Smooth muscle cell (in vitro differentiated cells): ENCODE data around the gene TRAPPC10. TPM values are rescaled to one million over a fixed set of nuclear protein-coding genes. Genes with fewer than 3 reads are reported as not detected.
"Not testable (repeated sequence)": the region's sequence is repeated elsewhere in the genome, so short reads cannot be mapped to it uniquely, and the experiment has no call there.

Experiments
- DNase-seq: peaks from one replicate; lab custom pipeline; 2025; ENCODE audit not compliant: unreplicated experiment; lab: John Stamatoyannopoulos, UW
- H2AFZ ChIP-seq: fragments of 200-600 bp; sonication (generic); 2 replicates; pipeline ENCODE4 v1.6.0; 2016; ENCODE audit warnings: antibody characterized with exemption, low read depth, mild to moderate bottlenecking
- H3F3A ChIP-seq: fragments of 200-600 bp; sonication (generic); 2 replicates; pipeline ENCODE4 v1.6.0; 2017; ENCODE audit warnings: antibody characterized with exemption, low read depth
- H3K27ac ChIP-seq: fragments of 200-600 bp; sonication (generic); 2 replicates; pipeline ENCODE4 v1.5.1; 2016; ENCODE audit warnings: low read depth, mild to moderate bottlenecking
- H3K27me3 ChIP-seq: fragments of 200-600 bp; sonication (generic); 2 replicates; pipeline ENCODE4 v1.6.1; 2016; ENCODE audit warnings: low read depth, mild to moderate bottlenecking
- H3K36me3 ChIP-seq: fragments of 200-600 bp; sonication (generic); 2 replicates; pipeline ENCODE4 v1.5.1; 2016; ENCODE audit warnings: low read depth
- H3K4me1 ChIP-seq: fragments of 200-600 bp; sonication (generic); 2 replicates; pipeline ENCODE4 v1.5.1; 2016; ENCODE audit warnings: low read depth
- H3K4me2 ChIP-seq: fragments of 200-600 bp; sonication (generic); 2 replicates; pipeline ENCODE4 v1.6.0; 2016; ENCODE audit warnings: mild to moderate bottlenecking
- H3K4me3 ChIP-seq: fragments of 200-600 bp; sonication (generic); 2 replicates; pipeline ENCODE4 v1.5.1; 2016; ENCODE audit warnings: mild to moderate bottlenecking
- H3K79me2 ChIP-seq: fragments of 200-600 bp; sonication (generic); 2 replicates; pipeline ENCODE4 v1.6.0; 2016; ENCODE audit warnings: low read depth, mild to moderate bottlenecking
- H3K9ac ChIP-seq: fragments of 200-600 bp; sonication (generic); 2 replicates; pipeline ENCODE4 v1.6.0; 2016; ENCODE audit warnings: low read depth
- H3K9me3 ChIP-seq: fragments of 200-600 bp; sonication (generic); replicated peaks from 2 replicates; pipeline ENCODE4 v1.5.1; 2016; ENCODE audit warnings: low read depth
- H4K20me1 ChIP-seq: fragments of 200-600 bp; sonication (generic); 2 replicates; pipeline ENCODE4 v1.6.0; 2016; ENCODE audit warnings: low read depth
- WGBS: methylation state at CpG from one replicate; pipeline ENCODE4 v1.1.7; 2016; ENCODE audit warnings: low lambda C conversion rate; 5-methylcytosine and 5-hydroxymethylcytosine counted together
- polyA plus RNA-seq: library from polyadenylated mRNA; unstranded; fragments of >200 nt; fragmentation: Nextera tagmentation; extraction: Ambion mirVana; gene quantifications from 2 replicates; pipeline ENCODE4 v1.2.1, GENCODE V29; 2016
- small RNA-seq: library from RNA; depleted of rRNA; stranded (forward); fragments of <200 nt; gene quantifications from one replicate; pipeline ENCODE3, GENCODE V24; 2014
- total RNA-seq: library from RNA; depleted of rRNA; stranded (reverse); fragments of >200 nt; gene quantifications from 2 replicates; pipeline ENCODE4 v1.2.3, GENCODE V29; 2014

The TRAPPC10 gene
- total and polyA plus RNA-seq, 2 experiments from 2014 or later, result 7.9 to 16.9 TPM

DNA sequence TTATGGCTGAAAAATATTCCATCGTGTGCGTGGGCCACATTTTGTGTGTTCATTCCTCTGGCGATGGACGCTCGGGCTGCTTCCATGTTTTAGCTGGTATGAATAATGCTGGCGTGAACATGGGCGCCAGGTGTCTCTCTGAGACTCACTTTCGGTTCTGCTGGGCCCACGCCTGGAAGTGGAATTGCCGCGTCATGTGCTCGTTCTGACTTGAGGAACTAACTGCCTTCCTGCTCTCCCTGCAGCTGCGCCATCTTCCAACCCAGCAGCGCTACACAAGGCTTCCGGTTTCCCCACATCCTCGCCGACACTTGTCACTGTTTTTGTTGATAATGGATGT, 141.8 kb downstream of the TRAPPC10 start:
- H3K36me3 ChIP-seq, result not testable (repeated sequence)
- WGBS, result 94% methylated on average over 9 of the region's 17 CpGs

DNA sequence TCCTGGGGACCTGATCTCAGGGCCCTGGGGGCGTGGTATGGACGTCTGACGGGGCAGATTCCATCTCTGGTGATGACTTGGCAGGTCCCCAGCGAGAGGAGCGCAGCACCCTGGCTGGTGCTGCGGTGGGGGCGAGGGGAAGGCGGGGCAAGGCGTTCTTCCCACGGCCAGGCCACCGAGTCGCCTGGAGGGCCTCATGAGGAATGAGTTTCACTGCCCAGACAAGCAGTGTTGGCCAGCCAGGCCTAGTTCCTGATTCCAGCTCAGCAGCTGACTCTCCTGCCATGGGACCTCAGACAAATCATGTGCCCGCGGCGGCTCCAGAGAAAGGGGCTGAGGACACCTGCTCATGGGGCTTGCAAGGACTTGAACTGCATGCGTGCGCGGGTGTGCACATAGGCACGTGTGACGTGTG, 142.7 kb downstream of the TRAPPC10 start:
- not testable (repeated sequence) for H3K4me3 ChIP-seq, H3K4me1 ChIP-seq, H3K9ac ChIP-seq, DNase-seq, H3K36me3 ChIP-seq, H3K27me3 ChIP-seq, H3K4me2 ChIP-seq, H3K27ac ChIP-seq, H2AFZ ChIP-seq, H4K20me1 ChIP-seq, H3K9me3 ChIP-seq, H3F3A ChIP-seq, H3K79me2 ChIP-seq
- no CpG with 5 or more reads among the region's 20 CpGs for WGBS

More for the DNA sequence above, 141.8 kb downstream of the TRAPPC10 start:
- H3K27me3 ChIP-seq, H3F3A ChIP-seq, H3K4me3 ChIP-seq, H3K9ac ChIP-seq, H2AFZ ChIP-seq, DNase-seq, H3K4me1 ChIP-seq, H3K9me3 ChIP-seq, H3K27ac ChIP-seq, H4K20me1 ChIP-seq, H3K4me2 ChIP-seq, H3K79me2 ChIP-seq: not testable (repeated sequence)

DNA sequence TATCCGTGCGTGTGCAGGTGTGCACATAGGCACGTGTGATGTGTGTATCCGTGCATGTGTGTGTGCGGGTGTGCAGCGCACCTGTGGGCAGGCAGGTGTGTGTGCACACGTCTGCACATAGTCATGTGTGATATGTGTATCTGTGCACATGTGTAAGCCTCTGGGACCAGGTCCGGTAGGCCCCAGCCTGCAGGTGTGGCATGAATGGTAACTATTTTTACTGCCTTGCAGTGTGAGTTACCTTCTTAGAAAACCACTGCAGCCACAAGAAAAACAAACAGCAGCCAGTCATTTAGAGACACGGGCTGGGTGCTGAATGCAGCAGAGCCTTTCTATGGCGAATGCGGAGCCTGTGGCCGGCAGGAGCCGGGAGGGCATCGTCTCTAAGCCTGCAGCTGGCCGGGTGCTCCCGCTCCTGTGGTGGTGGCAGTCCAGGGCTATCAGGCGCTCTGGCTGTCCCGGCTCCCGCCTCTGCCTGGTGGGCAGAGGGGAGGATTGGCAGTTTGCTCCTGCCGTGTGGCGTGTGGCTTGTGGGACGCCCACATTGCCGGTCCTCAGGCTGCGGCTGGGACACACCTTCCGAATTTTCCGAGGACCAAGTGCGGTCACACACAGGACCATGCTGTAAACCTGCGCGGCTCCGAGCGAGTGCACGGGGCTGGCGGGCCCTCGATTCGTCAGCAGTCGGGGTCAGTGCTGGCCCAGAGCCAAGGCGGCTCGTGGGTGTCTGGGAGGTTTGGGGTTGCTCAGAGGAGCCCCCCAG, 143.3 kb downstream of the TRAPPC10 start:
- not testable (repeated sequence) for H3K36me3 ChIP-seq, H3K9ac ChIP-seq, H3K27me3 ChIP-seq, H3K9me3 ChIP-seq, H3F3A ChIP-seq, H3K4me2 ChIP-seq, H3K79me2 ChIP-seq, DNase-seq, H3K4me3 ChIP-seq, H2AFZ ChIP-seq, H3K27ac ChIP-seq, H3K4me1 ChIP-seq, H4K20me1 ChIP-seq
- WGBS, result no CpG with 5 or more reads among the region's 38 CpGs

DNA sequence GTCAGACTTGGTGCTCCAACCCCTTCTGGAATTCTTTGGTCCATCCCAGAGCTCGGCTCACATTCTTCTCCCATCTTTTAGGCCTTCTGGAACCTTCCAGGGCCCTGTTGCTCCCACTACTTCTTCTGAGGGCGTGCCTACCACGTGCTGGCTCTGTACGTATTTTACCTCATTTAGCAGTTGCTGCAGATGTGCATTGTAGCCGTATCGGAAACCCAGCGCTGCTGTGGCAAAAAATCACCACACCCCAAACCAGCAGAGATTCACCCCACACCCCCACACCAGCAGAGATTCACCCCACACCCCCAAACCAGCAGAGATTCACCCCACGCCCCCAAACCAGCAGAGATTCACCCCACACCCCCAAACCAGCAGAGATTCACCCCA, 143.9 kb downstream of the TRAPPC10 start:
- no CpG with 5 or more reads among the region's 8 CpGs for WGBS
- H4K20me1 ChIP-seq, H3K9ac ChIP-seq, H3K4me3 ChIP-seq, H3K27me3 ChIP-seq, H3K4me2 ChIP-seq, H3F3A ChIP-seq, H3K36me3 ChIP-seq, H3K79me2 ChIP-seq, H2AFZ ChIP-seq, DNase-seq, H3K4me1 ChIP-seq, H3K9me3 ChIP-seq, H3K27ac ChIP-seq: not testable (repeated sequence)

Small RNA genes lying within 50 kb of the gene (small RNA-seq; reads per million reads assigned to genes)
- gene RNU6-1150P, result not detected

Other genes starting within 250 kb of the TRAPPC10 start
- 22.2 and 29.9 TPM in 2 replicates for gene CSTB, start 236.0 kb upstream of the TRAPPC10 start, total RNA-seq
- 74.0 and 97.6 TPM in 2 replicates for gene CSTB, start 236.0 kb upstream of the TRAPPC10 start, polyA plus RNA-seq
- 8.7 and 11.3 TPM in 2 replicates for gene RRP1, start 222.7 kb upstream of the TRAPPC10 start, total RNA-seq
- gene RRP1, start 222.7 kb upstream of the TRAPPC10 start, polyA plus RNA-seq, result 17.5 and 23.7 TPM in 2 replicates
- gene AGPAT3, start 147.1 kb upstream of the TRAPPC10 start, total RNA-seq, result 12.1 and 17.2 TPM in 2 replicates
- 10.9 and 17.4 TPM in 2 replicates for gene AGPAT3, start 147.1 kb upstream of the TRAPPC10 start, polyA plus RNA-seq
- 1.4 and 10.9 TPM in 2 replicates for gene PWP2, start 95.1 kb downstream of the TRAPPC10 start, total RNA-seq
- 0.38 and 0.76 TPM in 2 replicates for gene PWP2, start 95.1 kb downstream of the TRAPPC10 start, polyA plus RNA-seq
- 5.8 and 6.3 TPM in 2 replicates for gene GATD3, start 121.4 kb downstream of the TRAPPC10 start, total RNA-seq
- 4.1 and 4.6 TPM in 2 replicates for gene GATD3, start 121.4 kb downstream of the TRAPPC10 start, polyA plus RNA-seq
- 0.76 and 1.0 TPM in 2 replicates for gene ICOSLG, start 228.6 kb downstream of the TRAPPC10 start, total RNA-seq
- 0.73 and 1.3 TPM in 2 replicates for gene ICOSLG, start 228.6 kb downstream of the TRAPPC10 start, polyA plus RNA-seq
- gene DNMT3L, start 249.6 kb downstream of the TRAPPC10 start, total RNA-seq, result not detected in 2 replicates
- gene DNMT3L, start 249.6 kb downstream of the TRAPPC10 start, polyA plus RNA-seq, result not detected in 2 replicates